ENCODE measurements around the gene FBXW11. TPM values are rescaled to one million over a fixed set of nuclear protein-coding genes. Genes with fewer than 3 reads are reported as not detected.

Gene FBXW11
- total RNA-seq, 1 experiment from 2014 or later: 52.0 TPM

GRCh38 chr5:171851251-171851650 lies 155.2 kb downstream of the FBXW11 start:
- BruUV-seq (replicated peaks): no TSS peak
- intact Hi-C loops (cut with micrococcal nuclease): loop anchor here (2.0 kb wide), 1 partner anchor 432 kb away; the partner anchor contains the start of gene FGF18
- ATAC-seq (no peak), DNase-seq (ENCODE audit: low read depth, low spot score) (no peak)
- no peaks in the 10 kb centered on the region for H3K36me3 ChIP-seq (ENCODE audit: control insufficient read depth in 1 of 2, insufficient read depth in 2 of 2, low read length in 2 of 2)
- no peaks in the 10 kb centered on the region for H3K79me2 ChIP-seq (ENCODE audit: insufficient read depth, low read length)
- RAD21 ChIA-PET (ENCODE audit: low non-redundant PET in 1 of 2, low total read pairs in 2 of 2, uncharacterized antibody in 2 of 2, unreplicated experiment in 2 of 2): no interaction called here
- CTCF ChIA-PET: no interaction called here
- no peaks in the 10 kb centered on the region for H3K4me1 ChIP-seq (ENCODE audit: control insufficient read depth in 1 of 2, insufficient read depth in 2 of 2, low read length in 2 of 2)
- H4K20me1 ChIP-seq (ENCODE audit: insufficient read depth): no peaks in the 10 kb centered on the region
- TF ChIP-seq SP1 (IDR thresholded peaks at IDR 0.05; ENCODE audit: low read depth): no peak
- TF ChIP-seq EZH2 (IDR thresholded peaks at IDR 0.05): no peak
- TF ChIP-seq ATF3 (IDR thresholded peaks at IDR 0.05): no peak
- no peak for TF ChIP-seq CBX3 (IDR thresholded peaks at IDR 0.05; ENCODE audit: low read depth)
- TF ChIP-seq EZH2phosphoT487 (IDR thresholded peaks at IDR 0.05; ENCODE audit: borderline replicate concordance): no peak
- TF ChIP-seq ZFX (IDR thresholded peaks at IDR 0.05): no peak
- TF ChIP-seq ZBTB33 (IDR thresholded peaks at IDR 0.05; ENCODE audit: extremely low read depth, insufficient replicate concordance, low read length): no peak
- TF ChIP-seq YY1 (IDR thresholded peaks at IDR 0.05; ENCODE audit: extremely low read depth, insufficient replicate concordance, low read depth, low read length): no peak
- no peak for TF ChIP-seq POLR2AphosphoS5 (IDR thresholded peaks at IDR 0.05; ENCODE audit: low read depth, low read length)
- TF ChIP-seq SRF (IDR thresholded peaks at IDR 0.05; ENCODE audit: low read depth): no peak
- TF ChIP-seq POLR2A (IDR thresholded peaks at IDR 0.05; ENCODE audit: borderline replicate concordance, extremely low read depth, insufficient read depth, insufficient read length): no peak
- TF ChIP-seq JUND (IDR thresholded peaks at IDR 0.05): no peak
- no peak for TF ChIP-seq MAX (IDR thresholded peaks at IDR 0.05)
- no peak for TF ChIP-seq REST (IDR thresholded peaks at IDR 0.05; ENCODE audit: low read depth)
- TF ChIP-seq RAD21 (IDR thresholded peaks at IDR 0.05; ENCODE audit: low read depth): no peak
- TF ChIP-seq CTCF (IDR thresholded peaks at IDR 0.05 in 2 of 3, conservative IDR thresholded peaks at IDR 0.05 in 1 of 3; ENCODE audit: borderline replicate concordance in 1 of 3, insufficient read depth in 1 of 3, low read depth in 2 of 3, low read length in 2 of 3): no peak
- TF ChIP-seq ELF1 (IDR thresholded peaks at IDR 0.05; ENCODE audit: borderline replicate concordance, low read depth): no peak
- TF ChIP-seq TCF7L2 (IDR thresholded peaks at IDR 0.05; ENCODE audit: borderline replicate concordance, extremely low read depth, insufficient read depth, insufficient read length): no peak
- TF ChIP-seq CEBPB (IDR thresholded peaks at IDR 0.05; ENCODE audit: low read depth): no peak
- no peak for TF ChIP-seq FOSL1 (IDR thresholded peaks at IDR 0.05; ENCODE audit: low read depth)
- no peak overlapping the region for H3K4me3 ChIP-seq (replicated peaks in 1 of 2; ENCODE audit: low read depth in 1 of 2, low read length in 2 of 2)
- no peaks in the 10 kb centered on the region for H3K9me2 ChIP-seq (ENCODE audit: insufficient read depth)
- H3K27ac ChIP-seq (ENCODE audit: low read depth, low read length): no peak overlapping the region
- no peaks in the 10 kb centered on the region for H3K9me3 ChIP-seq (ENCODE audit: control insufficient read depth in 1 of 2, insufficient read depth in 1 of 2, low read depth in 1 of 2, low read length in 2 of 2)
- H2AFZ ChIP-seq (ENCODE audit: low read depth, low read length, poor library complexity, severe bottlenecking): no peak overlapping the region
- POLR2A ChIA-PET: no interaction called here
- no peak overlapping the region for H3K4me2 ChIP-seq (ENCODE audit: low read length)
- no peaks in the 10 kb centered on the region for H3K27me3 ChIP-seq (ENCODE audit: insufficient read depth, low read length)
- H3K9ac ChIP-seq (ENCODE audit: low read length): no peak overlapping the region
